ENCODE data around the gene MINDY1. TPM values are rescaled to one million over a fixed set of nuclear protein-coding genes. Genes with fewer than 3 reads are reported as not detected.

The MINDY1 gene
- polyA plus RNA-seq, 1 experiment, result 13.0 TPM

- peak within 1 kb of the TSS; percentile 87 for H3K4me3 ChIP-seq (ENCODE audit: low read depth, low read length)
- ChIA-PET POLR2A (interaction anchor here (0.7 kb wide), 1 partner anchor 32 kb away, joined by 8 read pairs; no protein-coding TSS in a partner anchor), CTCF (interaction anchor here (1.3 to 16.5 kb wide), 3 partner anchors 21 to 416 kb away, joined by 3 to 217 read pairs (median 4); no protein-coding TSS in a partner anchor)
- H3K36me3 ChIP-seq (ENCODE audit: control insufficient read depth, insufficient read depth, low read length), result no peaks in the 10 kb centered on the region
- DNase-seq (ENCODE audit: low read depth), result no peak
- no peak for TF ChIP-seq CTCF (IDR thresholded peaks at IDR 0.05; ENCODE audit: insufficient read depth, low read depth, low read length)
- no peaks in the 10 kb centered on the region for H3K27me3 ChIP-seq (ENCODE audit: control insufficient read depth, insufficient read depth, low read length)
These were observed 31.9 kb downstream of the MINDY1 start, which contains the start of gene CERS2 for GRCh38 chr1:150974580-150975478. Gene CERS2, minus strand, starts transcription at chr1:150974835. Its CDS starts 5,745 bp downstream, at chr1:150969090.

- TF ChIP-seq CTCF (IDR thresholded peaks at IDR 0.05; ENCODE audit: insufficient read depth, low read depth, low read length), result no peak
- ChIA-PET CTCF (interaction anchor here (1.3 to 16.5 kb wide), 3 partner anchors 22 to 415 kb away, joined by 3 to 217 read pairs (median 4); no protein-coding TSS in a partner anchor), POLR2A (interaction anchor here (0.7 kb wide), 1 partner anchor 33 kb away, joined by 8 read pairs; no protein-coding TSS in a partner anchor)
- H3K36me3 ChIP-seq (ENCODE audit: control insufficient read depth, insufficient read depth, low read length), result no peaks in the 10 kb centered on the region
- no peaks in the 10 kb centered on the region for H3K27me3 ChIP-seq (ENCODE audit: control insufficient read depth, insufficient read depth, low read length)
- peak overlapping the region; percentile 87 for H3K4me3 ChIP-seq (ENCODE audit: low read depth, low read length)
- DNase-seq (ENCODE audit: low read depth), result no peak
These were observed 32.7 kb downstream of the MINDY1 start for GRCh38 chr1:150973836-150974579.

GRCh38 chr1:150973258-150973835 is 33.4 kb downstream of the MINDY1 start:
- H3K27me3 ChIP-seq (ENCODE audit: control insufficient read depth, insufficient read depth, low read length), result no peaks in the 10 kb centered on the region
- peak overlapping the region; percentile 87 for H3K4me3 ChIP-seq (ENCODE audit: low read depth, low read length)
- DNase-seq (ENCODE audit: low read depth), result no peak
- ChIA-PET POLR2A (no interaction called here), CTCF (interaction anchor here (1.3 to 16.5 kb wide), 3 partner anchors 23 to 414 kb away, joined by 3 to 217 read pairs (median 4); no protein-coding TSS in a partner anchor)
- H3K36me3 ChIP-seq (ENCODE audit: control insufficient read depth, insufficient read depth, low read length), result peaks cover 3% of the 10 kb centered on the region
- TF ChIP-seq CTCF (IDR thresholded peaks at IDR 0.05; ENCODE audit: insufficient read depth, low read depth, low read length), result no peak

- CTCF ChIA-PET, result interaction anchor here (1.0 to 16.5 kb wide), 2 partner anchors 18 to 24 kb away, joined by 3 to 217 read pairs; no protein-coding TSS in a partner anchor
- peaks cover 12% of the 10 kb centered on the region for H3K36me3 ChIP-seq (ENCODE audit: control insufficient read depth, insufficient read depth, low read length)
- POLR2A ChIA-PET, result no interaction called here
- no peak for TF ChIP-seq CTCF (IDR thresholded peaks at IDR 0.05; ENCODE audit: insufficient read depth, low read depth, low read length)
- peak overlapping the region; percentile 1; the same call in 1 of the 2 replicates for H3K4me3 ChIP-seq (ENCODE audit: low read depth, low read length)
- no peak for DNase-seq (ENCODE audit: low read depth)
- no peaks in the 10 kb centered on the region for H3K27me3 ChIP-seq (ENCODE audit: control insufficient read depth, insufficient read depth, low read length)
These were observed 34.2 kb downstream of the MINDY1 start for GRCh38 chr1:150972417-150972940.
